ENCODE measurements around the gene MTO1. TPM values are rescaled to one million over a fixed set of nuclear protein-coding genes. Genes with fewer than 3 reads are reported as not detected.
"Not testable (repeated sequence)": the region's sequence is repeated elsewhere in the genome, so short reads cannot be mapped to it uniquely, and the experiment has no call there.

The MTO1 gene
- total RNA-seq, 1 experiment from 2014 or later: 26.3 TPM

GRCh38 chr6:73503027-73503772, 41.7 kb downstream of the MTO1 start:
- DNase-seq (ENCODE audit: low read depth): no peak

DNA sequence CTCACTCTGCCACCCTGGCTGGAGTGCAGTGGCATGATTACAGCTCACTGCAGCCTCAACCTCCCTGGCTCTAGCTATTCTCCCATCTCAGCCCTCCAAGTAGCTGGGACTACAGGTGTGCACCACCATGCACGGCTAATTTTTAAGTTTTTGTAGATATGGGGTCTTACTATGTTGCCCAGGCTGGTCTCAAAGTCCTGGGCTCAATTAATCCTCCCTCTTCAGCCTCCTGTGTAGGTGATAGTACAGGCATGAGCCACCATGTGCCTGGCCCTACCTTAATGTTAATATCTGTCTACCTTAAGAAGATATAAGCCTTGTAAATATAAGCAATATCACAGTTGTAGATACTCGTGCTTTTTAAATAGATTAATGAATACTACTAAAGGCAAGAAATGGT, 42.6 kb downstream of the MTO1 start:
- no peak for DNase-seq (ENCODE audit: low read depth)

- DNase-seq (ENCODE audit: low read depth): no peak
Measured at GRCh38 chr6:73505142-73505541, 43.6 kb downstream of the MTO1 start.

GRCh38 chr6:73505705-73506104, 44.2 kb downstream of the MTO1 start:
- not testable (repeated sequence) for DNase-seq (ENCODE audit: low read depth)

- DNase-seq (ENCODE audit: low read depth): no peak
Measured at GRCh38 chr6:73506246-73506645, 44.7 kb downstream of the MTO1 start.

DNA sequence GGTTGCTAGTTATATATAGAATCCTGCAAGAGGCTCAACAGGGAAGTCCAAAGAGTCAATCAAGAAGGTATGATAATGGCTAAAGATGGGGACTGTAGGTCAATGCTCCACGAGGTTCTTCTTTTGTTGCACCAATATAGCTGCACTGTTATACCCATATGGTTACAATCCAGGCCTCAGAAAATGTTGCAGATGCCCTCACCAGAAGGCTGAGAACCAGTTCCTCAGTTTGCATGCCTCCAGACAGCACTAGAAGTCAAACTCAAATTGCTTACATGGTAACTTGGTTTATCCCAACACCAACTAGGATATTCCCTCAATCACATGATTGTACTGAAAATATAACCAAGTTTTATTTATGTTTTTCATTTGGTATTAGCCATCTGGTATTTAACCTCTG, 47.2 kb downstream of the MTO1 start:
- no peak for DNase-seq (ENCODE audit: low read depth)

DNA sequence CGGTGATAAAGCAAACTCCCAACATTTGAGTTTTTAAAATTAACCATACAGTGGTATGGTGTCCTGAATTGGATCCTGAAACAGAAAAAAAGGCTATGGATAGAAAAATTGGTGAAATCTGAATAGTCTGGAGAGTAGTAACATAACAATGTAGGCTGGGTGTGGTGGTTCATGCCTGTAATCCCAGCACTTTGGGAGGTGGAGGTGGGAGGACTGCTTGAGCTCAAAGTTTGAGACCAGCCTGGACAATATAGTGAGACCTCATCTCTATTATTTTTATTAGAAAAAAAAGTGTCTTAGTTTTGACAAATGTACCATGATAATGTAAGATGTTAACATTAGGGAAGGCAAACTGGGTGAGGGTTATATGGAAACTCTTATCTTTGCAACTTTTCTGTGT, 48.3 kb downstream of the MTO1 start:
- DNase-seq (ENCODE audit: low read depth): no peak

DNA sequence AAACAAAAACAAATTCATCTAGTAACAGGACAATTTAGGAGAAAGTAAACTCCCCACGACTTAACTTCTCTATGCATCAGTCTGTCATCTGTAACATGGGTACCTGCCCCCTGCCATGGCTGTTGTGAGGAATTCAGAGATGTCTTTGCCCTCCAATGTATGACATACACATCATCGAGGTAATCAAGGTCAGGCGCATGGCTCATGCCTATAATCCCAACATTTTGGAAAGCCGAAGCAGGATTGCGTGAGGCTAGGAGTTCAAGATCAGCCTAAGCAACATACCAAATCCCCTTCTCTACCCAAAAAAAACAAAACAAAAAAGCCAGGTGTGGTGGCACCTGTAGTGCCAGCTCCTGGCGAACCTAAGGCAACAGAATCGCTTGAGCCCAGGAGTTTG, 50.3 kb downstream of the MTO1 start:
- no peak for DNase-seq (ENCODE audit: low read depth)

GRCh38 chr6:73513496-73513854, 51.9 kb downstream of the MTO1 start:
- no peak for DNase-seq (ENCODE audit: low read depth)

DNA sequence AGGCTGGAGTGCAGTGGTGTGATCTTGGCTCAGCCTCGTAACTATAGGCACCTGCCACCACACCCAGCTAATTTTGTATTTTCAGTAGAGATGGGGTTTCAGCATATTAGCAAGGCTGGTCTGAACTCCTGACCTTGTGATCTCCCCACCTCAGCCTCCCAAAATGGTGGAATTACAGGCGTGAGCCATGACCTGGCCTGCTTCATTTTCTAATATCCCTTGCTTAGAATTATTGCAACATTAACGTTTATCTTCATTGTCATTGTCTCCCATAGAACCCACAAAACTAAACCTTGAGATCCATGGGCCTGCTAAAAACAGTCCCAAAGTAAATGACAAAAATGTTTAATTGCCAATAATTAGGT, 53.2 kb downstream of the MTO1 start:
- no peak for DNase-seq (ENCODE audit: low read depth)

GRCh38 chr6:73515204-73515655, 53.7 kb downstream of the MTO1 start:
- peak; percentile 52 for DNase-seq (ENCODE audit: low read depth)

DNA sequence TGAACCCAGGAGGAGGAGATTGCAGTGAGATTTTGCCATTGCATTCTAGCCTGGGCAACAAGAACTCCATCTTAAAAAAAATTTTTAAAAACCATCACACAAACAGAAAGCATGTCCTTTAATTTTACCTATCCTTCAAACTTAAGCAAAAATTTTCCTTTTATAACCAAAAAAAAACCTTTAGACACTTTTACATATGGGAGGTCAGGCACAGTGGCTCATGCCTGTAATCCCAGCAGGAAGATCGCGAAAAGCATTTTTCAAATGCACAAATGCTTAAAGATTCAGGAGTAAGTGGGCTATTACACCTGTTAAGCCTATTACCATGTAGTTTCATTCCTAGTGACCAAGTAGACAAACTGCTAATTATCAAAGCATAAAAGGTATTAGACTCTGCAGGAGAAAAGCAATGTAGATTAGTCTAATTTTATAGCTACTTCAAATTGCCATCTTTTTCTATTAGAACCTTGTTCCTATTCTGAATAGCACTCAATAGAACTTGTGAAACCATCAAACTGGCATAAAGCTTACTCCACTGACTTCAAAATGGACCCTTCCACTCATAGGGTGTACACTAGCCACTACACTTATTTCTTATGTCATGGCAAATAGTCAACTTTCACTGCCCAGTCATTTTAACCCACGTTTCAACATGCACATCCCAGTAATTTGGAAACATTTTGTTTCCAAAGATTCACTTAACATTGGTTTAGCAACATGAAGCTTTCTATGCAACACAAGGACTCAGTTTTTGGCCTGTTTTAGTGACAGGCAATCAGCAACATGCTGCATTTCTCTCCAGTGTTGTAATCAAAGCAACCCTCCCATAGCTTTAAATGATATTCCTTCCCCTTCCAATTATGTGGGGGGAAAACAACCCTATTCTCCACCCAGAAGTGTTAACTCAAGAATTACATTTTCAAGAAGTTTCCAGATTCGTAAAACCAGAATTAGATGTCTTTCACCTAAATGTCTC, 55.3 kb downstream of the MTO1 start:
- peak; percentile 20 for DNase-seq (ENCODE audit: low read depth)

DNA sequence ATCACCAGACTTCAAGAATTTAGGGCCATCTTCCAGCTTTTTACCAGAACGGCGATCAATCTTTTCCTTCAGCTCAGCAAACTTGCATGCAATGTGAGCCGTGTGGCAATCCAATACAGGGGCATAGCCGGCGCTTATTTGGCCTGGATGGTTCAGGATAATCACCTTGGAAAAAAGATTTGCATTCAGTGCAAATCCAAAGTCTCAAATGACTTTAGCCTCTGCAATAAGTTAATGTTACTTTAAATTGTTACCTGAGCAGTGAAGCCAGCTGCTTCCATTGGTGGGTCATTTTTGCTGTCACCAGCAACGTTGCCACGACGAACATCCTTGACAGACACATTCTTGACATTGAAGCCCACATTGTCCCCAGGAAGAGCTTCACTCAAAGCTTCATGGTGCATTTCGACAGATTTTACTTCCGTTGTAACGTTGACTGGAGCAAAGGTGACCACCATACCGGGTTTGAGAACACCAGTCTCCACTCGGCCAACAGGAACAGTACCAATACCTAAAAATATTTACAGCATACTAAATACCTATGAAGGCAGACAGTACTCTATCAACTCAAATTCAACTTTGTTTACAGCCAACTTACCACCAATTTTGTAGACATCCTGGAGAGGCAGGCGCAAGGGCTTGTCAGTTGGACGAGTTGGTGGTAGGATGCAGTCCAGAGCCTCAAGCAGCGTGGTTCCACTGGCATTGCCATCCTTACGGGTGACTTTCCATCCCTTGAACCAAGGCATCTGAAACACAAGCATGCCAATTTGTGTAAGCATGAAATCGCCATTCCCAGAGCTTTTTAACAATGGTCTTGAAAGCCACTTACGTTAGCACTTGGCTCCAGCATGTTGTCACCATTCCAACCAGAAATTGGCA, 56.8 kb downstream of the MTO1 start:
- not testable (repeated sequence) for DNase-seq (ENCODE audit: low read depth)

DNA sequence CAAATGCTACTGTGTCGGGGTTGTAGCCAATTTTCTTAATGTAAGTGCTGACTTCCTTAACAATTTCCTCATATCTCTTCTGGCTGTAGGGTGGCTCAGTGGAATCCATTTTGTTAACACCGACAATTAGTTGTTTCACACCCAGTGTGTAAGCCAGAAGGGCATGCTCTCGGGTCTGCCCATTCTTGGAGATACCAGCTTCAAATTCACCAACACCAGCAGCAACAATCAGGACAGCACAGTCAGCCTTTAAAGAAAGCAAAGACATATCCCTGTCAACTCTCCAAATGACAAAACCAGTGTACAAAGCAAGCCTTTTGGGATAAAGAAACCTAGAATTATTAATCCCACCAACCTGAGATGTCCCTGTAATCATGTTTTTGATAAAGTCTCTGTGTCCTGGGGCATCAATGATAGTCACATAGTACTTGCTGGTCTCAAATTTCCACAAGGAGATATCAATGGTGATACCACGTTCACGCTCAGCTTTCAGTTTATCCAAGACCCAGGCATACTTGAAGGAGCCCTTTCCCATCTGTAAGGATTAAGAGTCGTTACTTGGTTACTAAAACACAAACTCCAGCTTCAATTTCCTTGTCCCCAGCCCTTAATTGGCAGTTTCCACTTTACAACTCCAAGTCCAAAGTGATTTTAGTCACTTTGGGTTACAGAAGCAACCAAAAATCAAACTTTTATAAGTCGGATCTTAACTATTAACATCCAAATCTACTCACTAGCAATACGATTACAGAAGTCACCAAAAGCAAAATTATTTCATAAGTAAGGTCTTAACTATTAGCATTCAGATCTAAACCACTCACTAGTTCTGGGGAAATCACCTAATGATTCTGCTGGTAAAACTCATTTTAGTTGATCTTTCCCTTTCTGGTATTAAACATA, 57.7 kb downstream of the MTO1 start:
- peak; percentile 14 for DNase-seq (ENCODE audit: low read depth)

- DNase-seq (ENCODE audit: low read depth): peak; percentile 85
Measured at GRCh38 chr6:73519926-73520687, 58.6 kb downstream of the MTO1 start.

DNA sequence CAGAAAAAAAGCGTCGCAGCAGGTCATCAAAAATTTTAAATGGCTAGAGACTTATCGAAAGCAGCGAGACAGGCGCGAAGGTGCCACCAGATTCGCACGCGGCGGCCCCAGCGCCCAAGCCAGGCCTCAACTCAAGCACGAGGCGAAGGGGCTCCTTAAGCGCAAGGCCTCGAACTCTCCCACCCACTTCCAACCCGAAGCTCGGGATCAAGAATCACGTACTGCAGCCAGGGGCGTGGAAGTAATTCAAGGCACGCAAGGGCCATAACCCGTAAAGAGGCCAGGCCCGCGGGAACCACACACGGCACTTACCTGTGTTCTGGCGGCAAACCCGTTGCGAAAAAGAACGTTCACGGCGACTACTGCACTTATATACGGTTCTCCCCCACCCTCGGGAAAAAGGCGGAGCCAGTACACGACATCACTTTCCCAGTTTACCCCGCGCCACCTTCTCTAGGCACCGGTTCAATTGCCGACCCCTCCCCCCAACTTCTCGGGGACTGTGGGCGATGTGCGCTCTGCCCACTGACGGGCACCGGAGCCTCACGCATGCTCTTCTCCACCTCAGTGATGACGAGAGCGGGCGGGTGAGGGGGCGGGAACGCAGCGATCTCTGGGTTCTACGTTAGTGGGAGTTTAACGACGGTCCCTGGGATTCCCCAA, 59.3 kb downstream of the MTO1 start, which contains the start of gene EEF1A1:
EEF1A1 (minus strand) TSS at position 345 of the 663 bp plus-strand sequence. CDS start 1,006 bp downstream, outside the sequence.
- peak; percentile 99 for DNase-seq (ENCODE audit: low read depth)

GRCh38 chr6:73521351-73521985, 59.9 kb downstream of the MTO1 start:
- no peak for DNase-seq (ENCODE audit: low read depth)

DNA sequence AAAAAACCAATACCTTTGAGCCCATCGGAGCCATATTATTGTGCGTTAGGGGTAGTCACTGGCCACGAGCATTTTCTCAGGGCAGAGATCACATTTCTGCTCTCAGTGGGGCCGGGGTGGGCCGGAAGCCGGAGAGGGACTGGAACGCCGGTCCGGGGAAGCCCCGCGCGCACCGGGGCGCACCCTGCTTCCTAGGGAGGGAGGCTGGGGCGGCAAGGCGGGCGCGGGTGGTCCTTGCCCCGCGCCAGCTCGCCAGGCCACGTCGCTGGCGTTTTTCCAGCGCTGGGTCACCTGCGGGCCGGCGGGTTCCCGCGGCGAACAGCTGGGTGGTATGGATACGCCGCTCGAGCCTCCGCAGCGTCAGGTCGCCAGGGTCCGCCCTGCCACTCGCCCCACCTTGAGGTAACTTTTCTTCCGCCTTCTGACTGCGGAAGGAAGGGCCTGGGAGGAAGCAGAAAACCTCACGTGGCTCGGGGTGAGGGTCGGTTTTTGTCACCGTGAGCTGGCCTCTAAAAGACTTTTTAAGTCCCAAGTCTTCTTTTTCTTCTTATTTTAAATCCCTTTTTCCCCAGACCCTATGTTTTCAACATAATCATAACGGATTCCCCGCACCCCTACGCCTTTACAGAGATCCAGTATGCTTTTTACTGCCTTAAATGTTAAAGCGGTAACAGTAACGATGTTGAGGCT, 62.0 kb downstream of the MTO1 start:
- DNase-seq (ENCODE audit: low read depth): no peak
